PC-9 (cell line): Measurements from ENCODE around the gene GID8.

Experiments used
- EZH2 ChIP-seq: fragments of 200-600 bp; sonication (generic); IDR thresholded peaks from 2 replicates; pipeline ENCODE4 v1.8.0; 2017; ENCODE audit warnings: antibody characterized with exemption, low read depth
- TF ChIP-seq, protein P1 (sequence below): fragments of 200-600 bp; sonication (generic); conservative IDR thresholded peaks from 2 replicates; pipeline ENCODE4 v1.6.1; 2017; ENCODE audit warnings: mixed run types, antibody characterized with exemption, mild to moderate bottlenecking, moderate library complexity

DNA sequence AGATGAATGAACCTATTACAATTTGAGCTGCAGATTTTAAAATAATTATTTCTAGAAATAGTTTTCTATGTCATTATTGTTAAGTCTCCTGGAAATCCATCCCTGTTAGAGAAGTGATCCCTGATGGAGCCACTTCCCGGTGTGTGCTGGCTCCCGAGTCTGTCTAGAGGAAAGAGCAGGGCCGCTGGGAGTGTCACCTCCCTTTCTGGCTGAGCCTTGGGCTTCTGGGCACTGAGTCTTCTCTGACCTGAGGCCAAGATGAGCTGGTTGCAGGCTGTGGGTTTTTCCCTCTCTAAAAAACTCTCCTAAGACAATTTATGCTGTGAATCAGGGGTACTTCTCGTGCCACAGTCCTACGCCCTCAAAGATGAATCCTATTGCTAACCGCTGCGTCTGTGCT, 47.5 kb upstream of the GID8 start:
- TF ChIP-seq, protein P1, sequence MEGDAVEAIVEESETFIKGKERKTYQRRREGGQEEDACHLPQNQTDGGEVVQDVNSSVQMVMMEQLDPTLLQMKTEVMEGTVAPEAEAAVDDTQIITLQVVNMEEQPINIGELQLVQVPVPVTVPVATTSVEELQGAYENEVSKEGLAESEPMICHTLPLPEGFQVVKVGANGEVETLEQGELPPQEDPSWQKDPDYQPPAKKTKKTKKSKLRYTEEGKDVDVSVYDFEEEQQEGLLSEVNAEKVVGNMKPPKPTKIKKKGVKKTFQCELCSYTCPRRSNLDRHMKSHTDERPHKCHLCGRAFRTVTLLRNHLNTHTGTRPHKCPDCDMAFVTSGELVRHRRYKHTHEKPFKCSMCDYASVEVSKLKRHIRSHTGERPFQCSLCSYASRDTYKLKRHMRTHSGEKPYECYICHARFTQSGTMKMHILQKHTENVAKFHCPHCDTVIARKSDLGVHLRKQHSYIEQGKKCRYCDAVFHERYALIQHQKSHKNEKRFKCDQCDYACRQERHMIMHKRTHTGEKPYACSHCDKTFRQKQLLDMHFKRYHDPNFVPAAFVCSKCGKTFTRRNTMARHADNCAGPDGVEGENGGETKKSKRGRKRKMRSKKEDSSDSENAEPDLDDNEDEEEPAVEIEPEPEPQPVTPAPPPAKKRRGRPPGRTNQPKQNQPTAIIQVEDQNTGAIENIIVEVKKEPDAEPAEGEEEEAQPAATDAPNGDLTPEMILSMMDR: no peak
- TF ChIP-seq EZH2: no peak
